RWPE2 (cell line): ENCODE data around the gene SORCS1.

ENCODE experiments used
- ATAC-seq: fragments of 200-7000 bp; cut with Tn5 transposase; 3 replicates; pipeline ENCODE4 v1.9.1; 2021; ENCODE audit warnings: low read depth
- DNase-seq: peaks from one replicate; pipeline ENCODE4 v3.0.0-alpha.2; 2020; ENCODE audit warnings: low spot score
- H3K27ac ChIP-seq: fragments of 450-650 bp; 2 replicates; pipeline ENCODE4 v1.5.1; 2017; ENCODE audit warnings: mild to moderate bottlenecking; ENCODE audit not compliant: poor library complexity, severe bottlenecking
- H3K27me3 ChIP-seq: fragments of 250-450 bp; sonication (Bioruptor Pico); 2 replicates; pipeline ENCODE4 v1.5.1; 2021; ENCODE audit warnings: mild to moderate bottlenecking, moderate library complexity; ENCODE audit not compliant: insufficient read depth, poor library complexity, severe bottlenecking
- H3K36me3 ChIP-seq: fragments of 250-450 bp; sonication (Bioruptor Pico); 2 replicates; pipeline ENCODE4 v1.5.1; 2020; ENCODE audit warnings: low read depth, mild to moderate bottlenecking, moderate library complexity
- H3K4me1 ChIP-seq: fragments of 250-450 bp; sonication (Bioruptor Pico); 2 replicates; pipeline ENCODE4 v1.5.1; 2021; ENCODE audit warnings: mild to moderate bottlenecking, moderate library complexity; ENCODE audit not compliant: insufficient read depth, poor library complexity, severe bottlenecking
- H3K4me3 ChIP-seq: fragments of 250-450 bp; sonication (Bioruptor Pico); 2 replicates; pipeline ENCODE4 v1.5.1; 2021; ENCODE audit warnings: mild to moderate bottlenecking, moderate library complexity; ENCODE audit not compliant: severe bottlenecking
- H3K9me3 ChIP-seq: fragments of 250-450 bp; sonication (Bioruptor Pico); 2 replicates; pipeline ENCODE4 v1.5.1; 2021; ENCODE audit warnings: mild to moderate bottlenecking, moderate library complexity; ENCODE audit not compliant: severe bottlenecking
- TF ChIP-seq, protein P1 (sequence below): fragments of 450-650 bp; IDR thresholded peaks from one replicate; pipeline ENCODE4 v1.5.1; 2017; ENCODE audit warnings: mild to moderate bottlenecking, moderate library complexity; ENCODE audit not compliant: poor library complexity, severe bottlenecking

SORCS1 gene

DNA sequence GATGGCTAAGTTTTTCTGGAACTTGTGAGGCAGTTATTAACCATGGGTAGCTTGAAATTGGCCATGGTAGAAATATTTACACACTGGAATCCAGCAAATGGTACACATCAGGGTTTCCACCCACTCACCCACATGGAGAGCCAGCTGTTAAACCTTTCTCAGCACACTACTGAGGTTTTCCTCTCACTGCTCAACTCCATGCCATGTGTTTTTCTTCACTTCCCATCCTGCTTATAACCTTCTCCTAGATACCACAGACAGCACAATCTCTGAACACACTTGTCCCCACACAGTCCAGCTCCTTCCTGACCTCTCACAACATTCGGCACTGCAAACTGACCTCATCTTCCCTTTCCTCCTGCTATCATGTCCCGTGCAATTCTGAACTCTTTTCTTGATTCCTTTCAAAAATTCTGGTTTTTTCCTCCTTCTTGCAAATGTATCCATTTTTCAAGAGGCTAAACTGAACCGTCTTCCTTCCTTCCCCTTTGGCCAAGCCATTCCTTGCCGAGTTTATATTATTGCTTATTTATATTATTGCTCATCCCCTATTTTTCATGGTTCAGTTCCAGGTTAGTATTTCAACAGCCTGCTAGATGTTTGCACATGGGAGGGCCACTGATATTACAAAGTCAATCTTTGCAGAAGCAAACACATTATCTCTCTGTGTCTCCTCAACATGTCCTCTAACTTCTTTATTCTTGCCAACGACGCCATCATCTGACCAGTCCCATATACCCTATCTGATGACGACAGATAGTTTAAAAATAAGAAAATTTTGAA is 606.4 kb downstream of the SORCS1 start:
- ATAC-seq (peak; percentile 48), DNase-seq (no peak)
- no peaks in the 10 kb centered on the region for H3K27me3 ChIP-seq
- H3K36me3 ChIP-seq: no peaks in the 10 kb centered on the region
- peaks cover 33% of the 10 kb centered on the region for H3K4me1 ChIP-seq
- H3K4me3 ChIP-seq: no peak overlapping the region
- TF ChIP-seq, protein P1, sequence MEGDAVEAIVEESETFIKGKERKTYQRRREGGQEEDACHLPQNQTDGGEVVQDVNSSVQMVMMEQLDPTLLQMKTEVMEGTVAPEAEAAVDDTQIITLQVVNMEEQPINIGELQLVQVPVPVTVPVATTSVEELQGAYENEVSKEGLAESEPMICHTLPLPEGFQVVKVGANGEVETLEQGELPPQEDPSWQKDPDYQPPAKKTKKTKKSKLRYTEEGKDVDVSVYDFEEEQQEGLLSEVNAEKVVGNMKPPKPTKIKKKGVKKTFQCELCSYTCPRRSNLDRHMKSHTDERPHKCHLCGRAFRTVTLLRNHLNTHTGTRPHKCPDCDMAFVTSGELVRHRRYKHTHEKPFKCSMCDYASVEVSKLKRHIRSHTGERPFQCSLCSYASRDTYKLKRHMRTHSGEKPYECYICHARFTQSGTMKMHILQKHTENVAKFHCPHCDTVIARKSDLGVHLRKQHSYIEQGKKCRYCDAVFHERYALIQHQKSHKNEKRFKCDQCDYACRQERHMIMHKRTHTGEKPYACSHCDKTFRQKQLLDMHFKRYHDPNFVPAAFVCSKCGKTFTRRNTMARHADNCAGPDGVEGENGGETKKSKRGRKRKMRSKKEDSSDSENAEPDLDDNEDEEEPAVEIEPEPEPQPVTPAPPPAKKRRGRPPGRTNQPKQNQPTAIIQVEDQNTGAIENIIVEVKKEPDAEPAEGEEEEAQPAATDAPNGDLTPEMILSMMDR: no peak
- no peaks in the 10 kb centered on the region for H3K9me3 ChIP-seq
- peak overlapping the region; percentile 13 for H3K27ac ChIP-seq

DNA sequence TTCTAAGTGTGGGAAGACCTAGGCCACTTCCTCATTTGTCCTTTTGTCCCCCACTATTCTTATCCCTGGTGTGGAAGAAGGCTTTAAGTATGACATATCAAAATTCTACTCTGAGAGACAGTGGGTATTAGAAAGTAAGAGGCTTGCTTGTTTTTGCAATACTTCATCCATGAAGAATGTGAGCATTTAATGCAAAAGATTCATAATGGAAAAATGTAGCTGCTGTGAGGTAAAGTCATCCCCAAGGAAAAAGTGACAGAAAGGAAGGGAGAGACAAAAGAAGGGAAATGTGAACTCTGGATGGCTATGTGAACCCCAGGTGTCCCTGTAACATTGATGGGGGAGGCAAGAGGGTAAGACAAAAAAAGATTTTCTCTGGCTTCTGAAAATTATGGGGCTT is 607.5 kb downstream of the SORCS1 start:
- peak; percentile 15; the same call in 1 of the 3 replicates for ATAC-seq
- Histone ChIP-seq H3K4me1 (peaks cover 33% of the 10 kb centered on the region), H3K36me3 (no peaks in the 10 kb centered on the region), H3K9me3 (no peaks in the 10 kb centered on the region), H3K4me3 (no peak overlapping the region), H3K27ac (peak overlapping the region; percentile 13), H3K27me3 (no peaks in the 10 kb centered on the region)
- TF ChIP-seq, protein P1: no peak
- DNase-seq: no peak

DNA sequence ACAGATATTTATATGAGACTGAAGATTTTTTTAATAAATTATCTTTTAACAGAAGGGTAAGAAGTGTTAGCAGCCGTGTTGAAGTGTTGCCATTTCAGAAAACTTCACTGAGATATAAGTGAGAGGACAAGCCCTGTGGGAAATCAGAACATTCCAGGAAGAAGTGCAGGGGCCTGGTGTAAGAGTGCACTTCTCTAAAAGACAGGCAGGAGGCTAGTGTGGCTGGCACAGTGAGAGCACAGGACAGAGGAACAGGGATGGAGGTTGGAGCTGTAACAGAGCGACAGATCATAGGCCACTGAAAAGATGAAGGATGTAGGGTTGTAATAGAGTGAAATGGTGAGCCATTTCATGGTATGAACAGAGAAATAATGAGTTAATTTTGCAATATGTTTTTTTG is 608.9 kb downstream of the SORCS1 start:
- no peak for DNase-seq
- no peaks in the 10 kb centered on the region for H3K36me3 ChIP-seq
- TF ChIP-seq, protein P1: no peak
- H3K9me3 ChIP-seq: no peaks in the 10 kb centered on the region
- no peak for ATAC-seq
- H3K4me1 ChIP-seq: peaks cover 24% of the 10 kb centered on the region
- H3K27ac ChIP-seq: no peak overlapping the region
- no peak overlapping the region for H3K4me3 ChIP-seq
- no peaks in the 10 kb centered on the region for H3K27me3 ChIP-seq

DNA sequence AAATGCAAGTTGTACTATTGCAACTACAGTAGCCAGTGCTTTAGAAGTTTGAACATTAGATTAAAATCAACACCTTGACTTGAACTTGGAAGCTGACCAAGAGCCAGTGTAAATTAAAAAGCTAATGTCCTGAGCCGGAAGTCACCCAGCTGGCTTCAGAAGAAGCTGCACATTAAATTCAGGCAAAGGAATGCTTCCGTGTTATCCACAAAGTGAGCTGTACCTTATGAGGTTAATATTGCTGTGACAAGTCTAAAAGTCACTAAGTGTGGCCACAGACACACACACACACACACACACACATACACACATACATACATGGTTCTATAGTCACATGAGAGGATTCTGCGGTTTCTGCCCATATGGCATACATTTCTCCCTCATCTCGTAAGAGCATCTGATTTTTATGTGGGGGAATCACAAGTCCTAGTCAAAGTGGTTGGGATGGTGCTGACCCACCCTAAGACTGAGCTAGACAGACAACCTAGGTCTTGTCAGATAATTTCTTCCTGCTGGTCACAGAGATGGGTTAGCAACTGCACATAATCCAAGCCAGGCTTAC is 612.9 kb downstream of the SORCS1 start:
- TF ChIP-seq, protein P1: no peak
- no peaks in the 10 kb centered on the region for H3K4me1 ChIP-seq
- ATAC-seq (no peak), DNase-seq (no peak)
- H3K4me3 ChIP-seq: no peak overlapping the region
- no peaks in the 10 kb centered on the region for H3K9me3 ChIP-seq
- no peaks in the 10 kb centered on the region for H3K27me3 ChIP-seq
- H3K27ac ChIP-seq: no peak overlapping the region
- no peaks in the 10 kb centered on the region for H3K36me3 ChIP-seq

DNA sequence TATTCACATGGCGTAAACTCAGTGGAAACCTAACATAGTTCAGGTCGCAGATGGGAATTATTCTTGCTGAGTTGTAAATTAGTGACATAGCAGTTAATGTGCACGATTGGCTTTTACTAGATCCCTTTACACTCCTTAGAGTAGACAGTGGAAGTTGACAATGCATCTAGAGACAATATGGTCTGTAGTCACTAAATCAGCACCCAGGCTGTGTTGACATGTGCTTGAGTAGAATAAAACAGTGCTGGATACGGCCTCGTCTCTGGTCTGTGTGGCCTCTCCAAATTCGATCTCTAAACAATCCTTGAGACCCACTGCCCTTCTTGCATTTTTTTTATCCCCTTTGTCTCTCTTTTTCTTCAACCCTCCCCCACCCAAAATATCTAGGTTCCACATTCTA is 615.7 kb downstream of the SORCS1 start:
- no peak overlapping the region for H3K4me3 ChIP-seq
- no peaks in the 10 kb centered on the region for H3K9me3 ChIP-seq
- no peak for ATAC-seq
- H3K4me1 ChIP-seq: no peaks in the 10 kb centered on the region
- H3K27me3 ChIP-seq: no peaks in the 10 kb centered on the region
- no peaks in the 10 kb centered on the region for H3K36me3 ChIP-seq
- no peak for DNase-seq
- no peak overlapping the region for H3K27ac ChIP-seq
- TF ChIP-seq, protein P1: no peak
